Stimulated activated CD4-positive, alpha-beta T cell treated with anti-CD3 and anti-CD28 coated beads, Interleukin-2, amount 100 ng/mL, for 48 hours (primary cell): Measurements from ENCODE around the gene GRIK5.
"Not testable (repeated sequence)": the region's sequence is repeated elsewhere in the genome, so short reads cannot be mapped to it uniquely, and the experiment has no call there.

ENCODE experiments used
- DNase-seq, 2 donors: peaks; one replicate each; pipeline ENCODE4 v3.0.0-alpha.2; 2020

GRIK5 gene

DNA sequence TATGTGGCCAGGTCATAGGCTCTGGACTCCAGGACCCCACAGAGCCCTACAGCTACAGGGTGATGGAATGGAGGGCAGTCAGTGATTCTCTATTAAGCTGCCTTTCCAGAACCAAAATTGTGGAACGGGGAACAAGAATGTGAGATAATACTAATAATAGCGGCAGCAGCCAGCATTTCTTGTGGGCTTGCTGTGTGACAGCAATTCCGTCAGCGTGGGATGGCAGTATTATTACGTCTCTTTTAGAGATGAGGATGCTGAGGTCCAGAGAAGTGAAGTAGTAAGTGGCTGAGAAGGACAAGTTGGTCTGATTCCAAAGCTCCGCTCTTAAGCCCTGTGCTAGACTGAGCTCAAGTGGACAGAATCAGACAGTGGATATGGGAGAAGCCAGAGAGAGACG, 24.4 kb downstream of the GRIK5 start:
- DNase-seq: no peak

DNA sequence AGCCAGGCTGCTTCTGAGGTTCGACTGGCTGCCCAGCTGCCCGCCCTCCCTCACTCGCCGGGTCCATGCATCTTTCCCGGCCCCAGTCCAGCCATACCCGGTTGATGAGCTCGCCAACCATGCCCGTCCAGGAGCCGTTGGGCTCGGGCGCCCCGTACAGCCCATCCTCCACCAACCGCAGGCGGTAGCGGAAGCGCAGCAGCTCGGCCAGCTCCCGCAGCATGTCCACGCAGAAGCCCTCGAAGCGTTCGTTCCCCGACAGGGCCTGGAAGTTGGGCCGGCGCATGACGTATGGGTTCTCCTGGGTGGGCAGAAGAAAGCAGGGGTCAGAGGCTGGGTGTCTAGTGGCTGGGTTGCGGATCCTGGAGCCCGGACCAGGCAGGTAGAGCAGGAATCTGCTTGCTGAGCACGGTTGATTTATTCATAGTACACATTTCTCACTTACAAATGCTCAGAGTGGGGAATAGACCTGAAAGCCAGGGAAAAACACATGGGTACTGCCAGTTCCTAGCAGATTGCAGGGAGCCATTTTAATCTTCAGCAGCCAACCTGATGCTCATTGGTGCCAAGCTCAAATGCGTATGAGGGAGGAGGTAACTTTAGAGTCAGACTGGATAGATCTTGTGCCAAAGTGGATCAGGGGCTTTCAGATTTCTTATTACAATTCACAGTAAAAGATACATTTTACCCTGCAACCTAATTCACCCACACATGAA, 27.4 kb downstream of the GRIK5 start:
- DNase-seq: no peak

DNA sequence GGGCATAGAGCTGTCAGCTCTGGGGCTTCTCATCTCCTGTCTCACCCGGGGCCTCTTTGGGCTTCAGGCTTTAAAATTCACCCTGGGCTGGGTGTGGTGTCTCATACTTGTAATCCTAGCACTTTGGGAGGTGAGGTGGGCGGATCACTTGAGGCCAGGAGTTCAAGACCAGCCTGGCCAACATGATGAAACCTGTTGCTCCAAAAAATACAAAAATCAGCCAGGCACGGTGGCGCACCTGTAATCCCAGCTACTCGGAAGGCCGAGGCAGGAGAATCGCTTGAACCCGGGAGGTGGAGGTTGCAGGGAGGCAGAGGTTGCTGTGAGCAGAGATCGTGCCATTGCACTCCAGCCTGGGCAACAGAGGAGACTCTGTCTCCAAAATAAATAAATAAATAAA, 29.5 kb downstream of the GRIK5 start:
- DNase-seq: not testable (repeated sequence)

DNA sequence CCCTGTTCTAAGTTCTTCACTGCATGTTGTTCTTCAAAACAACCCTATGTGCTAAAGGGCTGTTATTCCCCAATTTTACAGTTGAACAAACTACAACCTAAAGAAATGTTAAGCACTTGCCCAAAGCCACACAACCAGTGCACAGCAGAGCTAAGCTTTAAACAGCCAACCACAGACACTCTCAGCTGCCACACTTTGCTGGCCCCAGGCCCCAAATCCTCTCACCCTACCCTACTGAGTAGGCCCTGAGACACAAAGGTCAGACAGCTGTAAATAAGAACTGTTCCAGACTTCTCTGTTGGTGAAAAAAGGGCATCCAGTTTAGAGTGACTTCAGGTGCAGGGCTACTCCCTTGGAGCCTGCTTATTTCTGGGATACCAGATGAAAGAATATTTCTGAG, 30.0 kb downstream of the GRIK5 start:
- no peak for DNase-seq

DNA sequence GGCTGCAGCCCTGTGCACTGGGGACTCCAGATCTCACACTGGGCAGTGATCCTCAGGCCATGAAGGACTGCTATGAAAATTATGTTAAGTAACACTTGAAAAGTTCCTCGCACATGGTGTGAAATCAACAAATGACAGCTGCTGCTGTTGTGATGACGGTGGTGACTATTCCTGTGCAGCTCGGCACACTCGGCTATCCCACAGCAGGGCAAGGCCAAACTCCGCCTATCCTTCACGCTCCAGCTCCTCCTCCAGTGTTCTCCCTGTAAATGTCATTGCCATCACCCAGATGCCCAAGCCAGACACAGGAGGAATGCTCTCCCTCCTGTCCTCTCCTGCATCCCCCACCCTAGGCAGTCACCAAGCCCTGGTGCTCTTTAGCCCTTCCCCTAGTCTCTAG, 31.3 kb downstream of the GRIK5 start:
- no peak for DNase-seq

DNA sequence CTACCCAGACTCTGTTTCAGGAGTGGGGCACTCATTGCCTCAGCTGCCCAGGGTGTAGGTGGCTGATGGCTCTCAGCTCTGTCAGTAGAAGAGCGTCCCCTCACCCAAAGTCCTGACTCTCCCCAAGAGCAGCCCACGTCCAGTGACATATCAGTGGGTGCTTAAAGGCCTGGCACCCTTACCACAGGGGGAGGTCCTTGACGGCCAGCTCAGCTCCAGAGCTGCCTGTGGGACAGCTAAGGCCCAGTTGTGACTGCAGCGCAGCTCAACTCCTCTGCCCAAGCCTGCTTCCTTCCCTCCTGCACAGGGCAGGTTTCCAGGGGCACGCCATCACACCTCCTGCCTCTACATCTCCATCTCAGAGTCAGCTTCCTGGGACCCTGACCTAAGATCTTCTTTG, 32.4 kb downstream of the GRIK5 start:
- no peak for DNase-seq

DNA sequence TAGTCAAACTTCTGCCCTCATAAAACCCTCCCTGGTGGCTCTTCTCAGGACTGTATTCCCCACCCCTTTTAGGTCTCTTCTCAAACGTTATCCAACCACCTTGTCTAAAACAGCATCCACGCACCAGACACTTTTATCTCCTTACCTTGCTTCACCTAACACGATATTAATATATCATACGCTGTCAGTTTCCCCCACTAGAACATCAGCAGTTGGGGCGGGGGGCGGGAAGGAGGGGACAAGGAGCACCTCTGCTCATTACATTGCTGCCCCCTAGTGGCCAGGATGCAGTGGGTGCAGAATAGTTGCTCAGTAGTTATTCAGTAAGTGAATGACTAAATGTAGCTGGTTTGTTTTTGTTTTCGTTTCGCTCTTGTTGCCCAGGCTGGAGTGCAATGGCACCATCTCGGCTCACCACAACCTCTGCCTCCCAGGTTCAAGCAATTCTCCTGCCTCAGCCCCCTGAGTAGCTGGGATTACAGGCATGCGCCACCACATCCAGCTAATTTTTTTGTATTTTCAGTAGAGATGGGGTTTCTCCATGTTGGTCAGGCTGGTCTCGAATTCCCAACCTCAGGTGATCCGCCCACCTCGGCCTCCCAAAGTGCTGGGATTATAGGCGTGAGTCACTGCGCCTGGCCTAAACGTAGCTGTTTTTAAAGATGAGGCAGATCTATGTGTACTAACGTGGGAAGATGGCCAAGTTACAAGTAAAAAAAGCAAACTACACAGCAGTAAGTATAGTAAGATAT, 35.2 kb downstream of the GRIK5 start:
- peak; percentile 60 to 72 for DNase-seq

DNA sequence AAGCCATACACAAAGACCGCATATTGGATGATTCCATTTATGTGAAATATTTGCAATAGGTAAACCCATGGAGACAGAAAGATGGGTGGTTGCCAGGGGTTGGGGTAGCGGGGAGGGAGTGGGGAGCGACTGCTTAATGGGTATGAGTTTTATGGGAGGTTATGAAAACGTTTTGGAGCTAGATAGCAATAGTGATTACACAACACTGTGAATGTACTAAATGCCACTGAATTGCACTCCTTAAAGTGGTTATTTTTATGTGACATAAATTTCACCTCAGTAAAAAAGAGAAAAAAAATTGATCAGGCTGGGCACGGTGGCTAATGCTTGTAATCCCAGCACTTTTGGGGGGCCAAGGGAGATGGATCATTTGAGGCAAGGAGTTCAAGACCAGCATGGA, 36.6 kb downstream of the GRIK5 start:
- DNase-seq: no peak

DNA sequence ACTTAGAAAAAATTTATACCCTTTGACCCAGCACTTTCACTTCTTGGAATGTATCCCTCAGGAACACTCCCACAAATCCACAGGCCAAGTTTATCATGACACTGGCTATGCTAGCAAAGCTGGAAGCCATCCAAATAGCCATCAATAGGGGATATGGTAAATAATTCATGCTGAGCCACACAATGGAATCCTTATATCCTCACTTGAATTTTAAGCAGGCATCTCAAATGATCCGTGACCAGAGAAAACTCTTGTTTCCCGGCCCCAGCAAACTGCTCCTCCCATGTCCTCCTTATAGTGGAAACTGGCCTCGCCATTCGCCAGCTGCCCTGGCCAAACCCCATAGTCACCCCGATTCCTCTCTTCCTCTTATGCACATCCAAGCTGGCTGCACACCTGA, 37.6 kb downstream of the GRIK5 start:
- no peak for DNase-seq

DNA sequence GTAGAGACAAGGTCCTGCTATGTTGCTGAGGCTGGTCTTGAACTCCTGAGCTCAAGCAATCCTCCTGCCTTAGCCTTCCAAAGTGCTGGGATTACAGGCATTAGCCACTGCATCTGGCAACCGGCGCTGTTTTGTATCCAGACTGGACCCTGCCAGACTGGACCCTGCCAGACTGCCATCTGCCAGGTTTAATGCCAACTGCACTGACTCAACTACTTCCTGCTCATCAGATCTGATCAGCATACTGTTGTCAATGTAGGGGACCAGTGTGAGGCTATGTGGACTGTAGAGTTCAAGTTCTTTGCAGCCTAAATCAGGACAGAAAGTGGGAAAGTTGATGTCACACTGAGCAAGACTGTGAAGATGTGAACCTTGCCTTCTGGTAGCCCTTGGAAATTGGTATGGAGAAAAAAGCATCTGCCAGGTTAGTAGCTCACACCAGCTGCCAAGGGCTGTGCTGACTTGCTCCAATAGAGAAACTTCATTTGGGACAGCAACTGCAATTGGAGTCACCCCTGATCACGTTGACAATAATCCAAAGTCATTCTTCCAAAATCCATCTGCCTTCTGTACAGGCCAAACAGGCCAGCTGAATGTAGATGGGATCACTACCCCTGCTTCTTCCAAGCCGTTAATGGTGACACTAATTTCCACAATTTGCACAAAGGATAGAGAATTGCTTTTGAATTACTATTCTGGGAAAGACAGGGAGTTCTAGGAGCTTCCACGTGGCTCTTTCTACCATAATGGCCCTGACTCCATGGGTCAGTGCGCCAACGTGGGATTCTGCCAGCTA, 39.2 kb downstream of the GRIK5 start:
- no peak for DNase-seq

DNA sequence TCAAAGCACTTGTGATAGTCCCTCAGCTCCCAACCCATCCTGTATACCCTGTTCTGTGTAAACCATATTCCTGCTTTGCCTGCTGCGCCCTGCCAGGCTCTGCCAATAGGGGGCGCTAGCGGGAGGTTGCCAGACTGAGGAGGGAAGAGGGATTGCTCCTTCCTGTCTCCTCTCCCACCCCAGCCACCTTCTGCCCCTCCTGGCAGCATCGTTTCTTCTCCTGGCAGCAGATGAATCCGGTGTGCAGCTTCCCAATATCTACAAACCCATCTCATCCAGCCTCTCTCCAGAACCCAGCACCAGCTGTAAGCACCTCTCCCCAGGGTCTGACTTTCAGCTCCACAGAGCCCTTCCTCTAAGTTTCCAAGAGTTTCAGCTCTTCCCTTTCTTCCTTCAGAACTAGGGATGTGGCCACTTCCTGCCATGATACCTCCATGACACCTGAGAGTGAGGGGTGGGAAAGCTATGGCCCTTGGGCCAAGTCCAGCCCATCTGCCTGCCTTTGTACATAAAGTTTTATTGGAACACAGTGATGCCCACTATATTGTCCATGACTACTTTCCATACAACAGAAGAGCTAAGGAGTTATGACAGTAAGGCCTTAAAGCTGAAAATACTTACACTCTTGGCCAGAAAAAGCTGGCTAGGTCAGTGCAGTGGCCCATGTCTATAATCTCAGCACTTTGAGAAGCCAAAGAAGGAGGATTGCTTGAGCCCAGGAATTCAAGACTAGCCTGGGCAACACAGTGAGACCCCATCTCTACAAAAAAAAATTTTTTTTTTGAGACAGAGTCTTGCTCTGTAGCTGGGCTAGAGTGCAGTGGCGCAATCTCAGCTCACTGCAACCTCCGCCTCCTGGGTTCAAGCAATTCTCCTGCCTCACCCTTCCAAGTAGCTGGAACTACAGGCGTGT, 41.4 kb downstream of the GRIK5 start:
- peak; percentile 41 to 57 for DNase-seq

DNA sequence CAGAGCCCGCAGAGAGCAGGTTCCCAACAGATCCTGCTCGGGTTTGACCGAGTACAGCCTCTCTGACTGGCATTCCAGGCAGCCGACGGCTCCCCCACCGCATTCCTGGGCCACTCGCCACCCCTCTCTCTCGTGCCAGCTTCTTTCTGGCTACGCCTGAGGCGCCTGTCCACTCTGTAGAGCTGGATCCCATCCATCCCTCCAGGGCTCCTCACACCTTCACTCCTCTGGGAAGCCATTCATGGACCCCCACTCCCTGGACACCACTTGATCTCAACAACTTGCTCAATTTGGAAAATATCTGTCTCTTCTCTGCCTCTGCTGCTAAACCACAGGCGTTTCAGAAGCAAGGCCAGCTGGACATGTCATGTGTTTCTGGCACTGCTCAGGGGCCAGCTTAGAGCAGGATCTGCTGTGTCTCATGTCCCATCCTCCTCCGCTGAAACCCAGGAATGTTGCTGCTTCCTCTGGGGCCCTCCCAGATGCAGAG, 45.3 kb downstream of the GRIK5 start:
- no peak for DNase-seq

DNA sequence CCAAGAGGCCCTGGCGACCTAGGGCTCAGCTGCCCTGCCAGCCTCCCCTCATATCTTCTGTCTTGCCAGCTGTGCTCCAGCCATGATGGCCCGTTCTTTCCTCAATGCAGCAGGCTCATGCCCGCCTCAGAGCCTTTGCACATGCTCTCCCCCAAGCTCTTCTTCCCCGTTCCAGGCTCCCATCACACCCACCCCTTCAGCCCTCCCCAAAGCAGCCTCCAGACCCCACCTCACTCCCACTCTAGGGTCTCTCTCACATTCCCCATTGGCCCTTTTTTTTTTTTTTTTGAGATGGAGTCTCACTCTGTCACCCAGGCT, 46.1 kb downstream of the GRIK5 start:
- no peak for DNase-seq

DNA sequence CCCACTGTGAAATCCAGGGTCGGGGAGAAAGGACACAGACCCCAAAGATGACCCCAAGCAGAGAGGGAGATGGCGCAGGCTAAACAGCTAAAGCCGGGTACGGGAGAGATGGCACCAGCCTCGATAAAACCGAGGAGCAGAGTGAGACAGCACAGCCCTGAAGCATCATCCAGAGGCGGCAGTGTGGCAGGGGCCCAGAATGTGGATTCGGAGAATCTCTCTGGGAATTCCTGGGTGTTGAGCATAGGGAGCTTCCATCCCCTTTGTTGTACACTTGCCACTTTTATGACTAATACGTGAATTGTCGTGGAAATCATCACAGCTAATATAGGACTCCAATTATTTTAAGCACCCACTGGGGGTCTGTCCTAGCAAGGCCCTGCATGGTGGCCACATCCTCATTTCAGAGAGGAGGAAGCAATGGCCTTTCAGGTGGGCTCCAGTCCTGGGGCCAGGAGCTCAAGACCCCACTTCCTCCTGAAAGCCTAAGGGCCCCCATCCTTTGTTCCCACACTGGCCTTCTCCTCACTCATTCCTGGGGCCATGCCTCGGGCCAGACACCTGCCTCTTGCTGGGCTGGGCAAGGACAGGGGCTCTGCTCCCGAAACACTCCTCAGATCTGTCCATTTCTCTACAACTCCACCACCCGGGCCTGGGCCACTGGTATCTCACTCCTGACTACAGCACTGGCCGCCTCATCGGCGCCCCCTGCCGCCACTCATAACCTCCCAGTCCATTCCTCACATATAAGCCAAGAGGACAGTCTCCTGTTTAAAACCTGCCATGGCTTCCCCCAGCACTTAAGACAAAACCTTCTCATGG, 46.7 kb downstream of the GRIK5 start:
- DNase-seq: peak in 1 of 2 donors; percentile 25

DNA sequence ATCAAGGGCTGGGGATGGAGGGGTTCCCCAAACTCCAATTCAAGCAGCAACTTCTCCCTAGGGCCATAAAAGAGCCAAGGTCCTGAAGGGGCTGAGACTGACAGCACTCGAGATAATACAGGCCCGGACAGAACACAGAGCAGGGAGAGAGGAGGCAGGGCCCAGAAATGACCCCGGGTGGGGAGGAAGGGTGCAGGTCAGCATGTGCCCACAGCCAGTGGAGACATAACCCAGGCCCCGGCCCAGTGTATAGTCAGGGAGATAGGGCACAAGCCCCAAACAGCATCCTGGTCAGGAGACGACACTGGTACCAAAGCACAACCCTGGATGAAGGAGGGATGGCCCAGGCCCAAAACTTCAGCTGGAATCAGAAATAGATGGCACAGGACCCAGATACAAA, 47.4 kb downstream of the GRIK5 start:
- DNase-seq: no peak

DNA sequence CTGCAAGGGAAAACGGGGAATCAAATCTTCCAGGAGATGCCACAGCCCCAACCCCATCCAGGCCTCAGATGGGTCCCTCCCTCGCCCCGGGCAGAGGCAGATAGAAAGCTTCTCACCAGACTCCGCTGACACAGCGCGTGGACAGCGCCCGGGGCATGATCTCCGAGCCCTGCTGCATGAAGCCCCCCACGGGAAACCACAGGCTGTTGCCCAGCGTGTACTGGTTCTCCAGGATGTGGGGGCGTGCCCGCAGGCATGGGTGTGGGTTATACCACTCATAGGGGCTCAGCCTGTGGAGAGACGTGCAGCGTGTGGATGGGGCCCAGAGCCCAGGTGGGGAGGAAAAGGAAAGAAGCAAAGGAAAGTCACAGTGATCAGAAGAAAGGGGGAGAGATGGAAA, 48.8 kb downstream of the GRIK5 start:
- DNase-seq: no peak

DNA sequence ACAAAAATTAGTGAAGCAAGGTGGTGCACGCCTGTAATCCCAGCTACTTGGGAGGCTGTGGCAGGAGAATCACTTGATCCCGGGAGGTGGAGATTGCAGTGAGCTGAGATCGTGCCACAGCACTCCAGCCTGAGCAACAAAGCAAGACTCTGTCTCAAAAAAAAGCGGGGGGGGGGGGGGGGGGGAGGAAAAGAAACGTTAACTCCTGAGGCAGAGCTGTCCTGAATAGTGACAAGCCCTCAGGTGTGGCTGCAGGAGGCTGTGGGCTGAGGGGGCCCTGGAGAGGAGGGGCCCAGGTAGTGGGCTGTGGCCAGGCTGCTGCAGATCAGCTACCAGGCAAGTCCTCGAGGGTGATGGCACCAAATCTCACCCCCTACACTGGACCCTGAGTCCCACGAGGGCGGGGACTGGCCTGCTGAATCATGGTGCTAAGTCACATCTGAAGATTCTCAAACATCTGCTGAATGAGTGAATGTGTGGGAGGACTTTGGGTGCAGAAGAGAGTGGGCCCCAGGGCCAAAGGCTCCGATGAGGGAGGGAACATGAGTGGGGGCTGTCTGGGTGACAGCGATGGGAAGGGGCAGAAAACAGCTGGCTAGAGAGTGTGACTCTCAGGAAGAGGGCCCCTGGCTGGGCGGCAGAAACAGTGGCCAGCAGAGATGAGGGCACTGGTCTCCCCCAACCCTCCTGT, 51.4 kb downstream of the GRIK5 start:
- no peak for DNase-seq

DNA sequence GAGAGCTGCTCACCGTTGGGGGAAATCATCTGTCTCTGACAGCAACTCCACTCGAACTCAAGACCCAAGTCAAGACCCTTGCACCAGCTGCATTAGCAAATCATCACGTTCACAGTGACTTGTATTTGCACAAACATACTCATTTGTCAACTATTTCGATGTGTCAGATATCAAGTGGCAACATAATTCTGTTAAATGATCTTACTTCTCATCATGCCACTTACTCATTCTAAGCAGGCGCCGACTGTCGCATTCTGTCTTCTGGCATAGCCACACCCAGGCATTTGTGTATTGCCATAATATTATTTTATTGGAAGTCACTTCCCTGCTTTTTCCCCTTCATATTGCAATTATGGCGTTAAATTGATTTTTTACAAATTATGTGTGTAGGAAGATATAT, 53.0 kb downstream of the GRIK5 start:
- no peak for DNase-seq

DNA sequence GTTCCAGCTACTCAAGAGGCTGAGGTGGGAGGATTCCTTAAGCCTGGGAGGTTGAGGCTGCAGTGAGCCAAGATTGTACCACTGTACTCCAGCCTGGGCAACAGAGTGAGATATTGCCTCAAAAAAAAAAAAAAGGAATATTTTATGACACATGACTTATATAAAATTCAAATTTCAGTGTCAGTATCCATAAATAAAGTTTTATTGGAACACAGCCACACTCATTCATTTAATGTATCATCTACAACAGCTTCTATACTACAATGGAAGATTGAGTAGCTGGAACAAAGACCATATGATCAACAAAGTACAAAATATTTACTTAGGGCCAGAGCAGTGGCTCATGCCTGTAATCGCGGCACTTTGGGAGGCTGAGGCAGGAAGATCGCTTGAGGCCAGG, 57.3 kb downstream of the GRIK5 start:
- not testable (repeated sequence) for DNase-seq

DNA sequence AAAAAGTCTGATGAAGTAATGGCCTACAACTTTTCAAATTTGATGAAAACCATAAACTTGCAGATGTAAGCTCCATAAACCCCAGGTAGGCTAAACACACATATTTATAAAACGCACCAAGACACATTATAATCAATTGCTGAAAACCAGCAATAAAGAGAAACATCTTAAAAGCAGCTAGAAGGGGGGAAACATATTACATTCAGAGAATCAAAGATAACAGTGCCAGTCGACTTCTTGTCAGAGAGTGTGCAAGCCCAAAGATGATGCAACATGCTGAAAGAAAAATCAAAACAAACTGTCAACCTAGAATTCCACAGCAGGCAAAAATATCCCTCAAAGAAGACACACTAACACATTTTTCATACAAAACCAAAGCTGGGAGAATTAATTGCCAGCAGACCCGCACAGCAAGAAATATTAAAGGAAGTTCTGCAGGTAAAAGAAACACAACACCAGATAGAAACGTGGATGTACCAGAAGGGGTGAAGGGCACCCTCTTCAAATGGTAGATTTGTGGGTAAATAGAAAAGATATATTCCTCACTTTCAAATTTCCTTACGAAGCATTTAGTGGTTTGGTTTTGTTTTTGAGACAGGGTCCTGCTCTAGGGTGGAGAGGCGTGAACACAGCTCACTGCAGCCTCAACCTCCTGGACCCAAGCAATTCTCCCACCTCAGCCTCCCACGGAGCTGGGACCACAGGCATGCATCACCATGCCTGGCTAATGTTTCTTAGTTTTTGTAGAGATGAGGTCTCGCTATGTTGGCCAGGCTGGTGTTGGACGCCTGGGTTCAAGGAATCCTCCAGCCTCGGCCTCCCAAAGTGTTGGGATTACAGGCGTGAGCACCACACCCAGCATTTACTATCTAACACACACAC, 59.5 kb downstream of the GRIK5 start:
- DNase-seq: no peak
